A549 (cell line): ENCODE data around the gene CAMTA1.

Experiments
- CHD2 ChIP-seq: fragments of 150-350 bp; IDR thresholded peaks from 2 replicates; pipeline ENCODE4 v1.6.1; 2014; ENCODE audit warnings: low read length; ENCODE audit not compliant: partially characterized antibody
- CTCF ChIP-seq: fragments of >200 bp; sonication (Bioruptor Twin); formaldehyde crosslinking; IDR thresholded peaks from 3 replicates; pipeline ENCODE4 v1.5.1; 2016
- GATA3 ChIP-seq: IDR thresholded peaks from 2 replicates; pipeline ENCODE4 v1.6.1; 2012; ENCODE audit warnings: borderline replicate concordance
- HOXA7 ChIP-seq: fragments of 250-450 bp; sonication (Bioruptor Pico); IDR thresholded peaks from 2 replicates; pipeline ENCODE4 v1.5.0; 2020; ENCODE audit warnings: mild to moderate bottlenecking, moderate library complexity
- JUNB ChIP-seq: fragments of >200 bp; sonication (Bioruptor Twin); formaldehyde crosslinking; IDR thresholded peaks from 2 replicates; pipeline ENCODE4 v1.6.1; 2016
- KDM5A ChIP-seq: fragments of 200-600 bp; sonication (generic); IDR thresholded peaks from 2 replicates; pipeline ENCODE4 v1.6.1; 2016; ENCODE audit warnings: antibody characterized with exemption, mild to moderate bottlenecking
- MAFK ChIP-seq: fragments of 450-650 bp; IDR thresholded peaks from 2 replicates; pipeline ENCODE4 v1.6.1; 2014; ENCODE audit not compliant: partially characterized antibody
- NFE2L2 ChIP-seq: fragments of 150-350 bp; conservative IDR thresholded peaks from 2 replicates; pipeline ENCODE4 v1.6.1; 2014; ENCODE audit warnings: low read length
- POLR2A ChIP-seq: IDR thresholded peaks from 2 replicates; pipeline ENCODE4 v1.6.1; 2012; ENCODE audit warnings: mild to moderate bottlenecking, low read length
- TFCP2L1 ChIP-seq: fragments of 250-450 bp; sonication (Bioruptor Pico); IDR thresholded peaks from 2 replicates; pipeline ENCODE4 v1.5.0; 2021; ENCODE audit warnings: mild to moderate bottlenecking
- ZNF302 ChIP-seq: fragments of 250-450 bp; sonication (Bioruptor Pico); IDR thresholded peaks from 2 replicates; pipeline ENCODE4 v1.9.0; 2021; ENCODE audit warnings: inconsistent platforms, mild to moderate bottlenecking, moderate library complexity

GRCh38 chr1:6794164-6794563, 8.9 kb downstream of the CAMTA1 start:
- TF ChIP-seq POLR2A = no peak
- no peak for TF ChIP-seq NFE2L2
- TF ChIP-seq CHD2 = no peak
- TF ChIP-seq KDM5A = no peak
- no peak for TF ChIP-seq ZNF302 (CRISPR knock-in tag)
- no peak for TF ChIP-seq HOXA7 (CRISPR knock-in tag)
- TF ChIP-seq TFCP2L1 (CRISPR knock-in tag) = no peak
- peak; percentile 65 for TF ChIP-seq CTCF
- no peak for TF ChIP-seq JUNB
- no peak for TF ChIP-seq MAFK
- TF ChIP-seq GATA3 = no peak
